Transverse colon (tissue), 4 donors: ENCODE data around the gene KCNJ6. TPM values are rescaled to one million over a fixed set of nuclear protein-coding genes. Genes with fewer than 3 reads are reported as not detected.

Source experiments
- DNase-seq: peaks from one replicate; pipeline ENCODE4 v3.0.0-alpha.2; 2019
- H3K27ac ChIP-seq, 4 donors: fragments of 200-600 bp; sonication (generic); 2 replicates each; pipeline ENCODE4 v1.5.1; 2016 to 2018; ENCODE audit warnings: inconsistent platforms in 4 of 4
- H3K27me3 ChIP-seq: fragments of 200-600 bp; sonication (generic); 2 replicates; pipeline ENCODE4 v1.5.1; 2017; ENCODE audit warnings: inconsistent platforms
- H3K36me3 ChIP-seq, 4 donors: fragments of 200-600 bp; sonication (generic); 2 replicates each; pipeline ENCODE4 v1.5.1; 2017 to 2019; ENCODE audit warnings: inconsistent platforms in 4 of 4
- H3K4me1 ChIP-seq, 4 donors: fragments of 200-600 bp; sonication (generic); 2 replicates each; pipeline ENCODE4 v1.5.1; 2017 to 2020; ENCODE audit warnings: inconsistent platforms in 4 of 4
- H3K4me3 ChIP-seq, 4 donors: fragments of 200-600 bp; sonication (generic); 1 replicate in 1 of 4; 2 replicates in 3 of 4; pipeline versions ENCODE4 v1.5.1 to v1.6.1; 2017 to 2019; ENCODE audit warnings: inconsistent platforms in 4 of 4
- H3K9me3 ChIP-seq, 2 donors: fragments of 200-600 bp; sonication (generic); 2 replicates each; pipeline ENCODE4 v1.5.1; 2017 to 2019; ENCODE audit warnings: inconsistent platforms in 2 of 2
- EP300 ChIP-seq: sonication (generic); formaldehyde crosslinking; IDR thresholded peaks from one replicate; pipeline ENCODE4 v1.6.1; 2017; ENCODE audit warnings: antibody characterized with exemption, low read depth
- POLR2A ChIP-seq: fragments of 450-650 bp; IDR thresholded peaks from one replicate; pipeline ENCODE4 v1.6.1; 2016; ENCODE audit warnings: antibody characterized with exemption, mild to moderate bottlenecking, moderate library complexity
- POLR2AphosphoS5 ChIP-seq, 3 donors: sonication (generic); formaldehyde crosslinking; IDR thresholded peaks; one replicate each; pipeline ENCODE4 v1.6.1; 2016; ENCODE audit warnings: antibody characterized with exemption in 3 of 3
- WGBS, 2 donors: methylation state at CpG; one replicate each; pipeline ENCODE4 v1.1.5; 2018; ENCODE audit warnings: low coverage in 1 of 2; 5-methylcytosine and 5-hydroxymethylcytosine counted together
- in situ Hi-C, 4 donors: fragments of 200-750 bp; cut with MboI; loops; one replicate each; pipeline versions ENCODE4 v1.15.0 to v1.15.1; 2017; ENCODE audit warnings: low sequenced_read_pairs in 3 of 4, low pct_ligation_motif_present in 1 of 4, low pct_unique_long_range_greater_than_20kb in 1 of 4
- intact Hi-C: fragments of 100-400 bp; cut with DNase I; formaldehyde crosslinking; loops from one replicate; pipeline ENCODE4 v1.15.1; 2023; ENCODE audit warnings: low total_unique reads
- total RNA-seq, 4 donors: library from RNA; depleted of rRNA; stranded (reverse); fragments of >200 nt; gene quantifications; one replicate each; pipeline ENCODE4 v1.1.0, GENCODE V29; 2016
- TF ChIP-seq, protein P1 (sequence below), 5 experiments: fragments of 200-600 bp in 3 of 5; fragments of 450-650 bp in 2 of 5; sonication (generic) in 3 of 5; IDR thresholded peaks; 1 replicate in 2 of 5; 2 replicates in 3 of 5; pipeline ENCODE4 v1.5.1; 2016 to 2017; ENCODE audit warnings: antibody characterized with exemption in 5 of 5, inconsistent platforms in 3 of 5, mild to moderate bottlenecking in 2 of 5, moderate library complexity in 1 of 5

KCNJ6 gene
- total RNA-seq, 4 donors from 2014 or later = 0.14 to 0.16 TPM; not detected in 2

DNA sequence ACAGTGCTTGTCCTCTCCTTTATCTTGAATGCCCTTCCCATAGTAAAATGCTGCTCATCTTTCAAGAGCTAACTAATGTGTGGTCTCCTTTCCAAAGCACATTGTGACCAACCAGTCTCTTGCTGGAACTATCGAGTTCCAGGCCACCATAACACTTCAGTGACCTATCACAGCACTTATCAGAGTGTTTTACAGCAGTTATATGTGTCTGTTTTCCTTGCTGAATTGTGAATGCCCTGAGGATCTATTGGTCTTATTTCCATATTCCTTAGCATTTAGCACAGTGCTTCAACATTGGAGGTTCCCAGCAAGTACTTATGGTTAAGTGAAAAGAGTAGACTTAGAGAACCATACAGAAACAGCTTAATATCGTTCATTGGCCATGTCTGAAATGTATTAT is 285.4 kb downstream of the KCNJ6 start:
- H3K27me3 ChIP-seq = peaks cover 10% of the 10 kb centered on the region
- H3K4me1 ChIP-seq = no peaks in the 10 kb centered on the region
- DNase-seq = no peak
- H3K9me3 ChIP-seq = no peaks in the 10 kb centered on the region
- WGBS, 2 donors = 78 to 80% methylated on average over 2 of the region's 2 CpGs
- H3K4me3 ChIP-seq = no peak overlapping the region
- no peaks in the 10 kb centered on the region for H3K36me3 ChIP-seq
- intact Hi-C loops = no loop called here
- H3K27ac ChIP-seq = no peak overlapping the region
- TF ChIP-seq EP300 = no peak
- TF ChIP-seq, protein P1, sequence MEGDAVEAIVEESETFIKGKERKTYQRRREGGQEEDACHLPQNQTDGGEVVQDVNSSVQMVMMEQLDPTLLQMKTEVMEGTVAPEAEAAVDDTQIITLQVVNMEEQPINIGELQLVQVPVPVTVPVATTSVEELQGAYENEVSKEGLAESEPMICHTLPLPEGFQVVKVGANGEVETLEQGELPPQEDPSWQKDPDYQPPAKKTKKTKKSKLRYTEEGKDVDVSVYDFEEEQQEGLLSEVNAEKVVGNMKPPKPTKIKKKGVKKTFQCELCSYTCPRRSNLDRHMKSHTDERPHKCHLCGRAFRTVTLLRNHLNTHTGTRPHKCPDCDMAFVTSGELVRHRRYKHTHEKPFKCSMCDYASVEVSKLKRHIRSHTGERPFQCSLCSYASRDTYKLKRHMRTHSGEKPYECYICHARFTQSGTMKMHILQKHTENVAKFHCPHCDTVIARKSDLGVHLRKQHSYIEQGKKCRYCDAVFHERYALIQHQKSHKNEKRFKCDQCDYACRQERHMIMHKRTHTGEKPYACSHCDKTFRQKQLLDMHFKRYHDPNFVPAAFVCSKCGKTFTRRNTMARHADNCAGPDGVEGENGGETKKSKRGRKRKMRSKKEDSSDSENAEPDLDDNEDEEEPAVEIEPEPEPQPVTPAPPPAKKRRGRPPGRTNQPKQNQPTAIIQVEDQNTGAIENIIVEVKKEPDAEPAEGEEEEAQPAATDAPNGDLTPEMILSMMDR (IDR thresholded peaks at IDR 0.05) = no peak
- no peak for TF ChIP-seq POLR2AphosphoS5 (IDR thresholded peaks at IDR 0.05)
- TF ChIP-seq POLR2A = no peak
- in situ Hi-C loops = no loop called here

DNA sequence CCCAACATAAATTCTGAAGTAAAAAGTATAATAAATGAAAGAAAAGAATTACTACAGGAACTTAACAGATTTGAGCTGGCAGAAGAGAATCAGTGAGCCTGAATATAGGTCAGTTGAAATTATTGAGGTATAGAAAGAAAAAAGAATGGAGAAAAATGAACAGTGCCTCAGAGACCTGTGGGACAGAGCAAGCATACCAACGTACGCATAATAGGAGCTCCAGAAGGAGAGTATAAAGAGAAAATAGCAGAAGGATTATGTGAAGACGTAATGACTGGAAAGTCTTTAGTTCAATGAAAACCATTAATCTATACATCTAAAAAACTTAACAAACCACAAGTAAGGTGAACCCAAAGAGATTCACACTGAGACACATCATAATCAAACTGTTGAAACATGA is 287.9 kb downstream of the KCNJ6 start:
- WGBS, 2 donors = 97 to 98% methylated on average over 3 of the region's 3 CpGs
- no peaks in the 10 kb centered on the region for H3K36me3 ChIP-seq

DNA sequence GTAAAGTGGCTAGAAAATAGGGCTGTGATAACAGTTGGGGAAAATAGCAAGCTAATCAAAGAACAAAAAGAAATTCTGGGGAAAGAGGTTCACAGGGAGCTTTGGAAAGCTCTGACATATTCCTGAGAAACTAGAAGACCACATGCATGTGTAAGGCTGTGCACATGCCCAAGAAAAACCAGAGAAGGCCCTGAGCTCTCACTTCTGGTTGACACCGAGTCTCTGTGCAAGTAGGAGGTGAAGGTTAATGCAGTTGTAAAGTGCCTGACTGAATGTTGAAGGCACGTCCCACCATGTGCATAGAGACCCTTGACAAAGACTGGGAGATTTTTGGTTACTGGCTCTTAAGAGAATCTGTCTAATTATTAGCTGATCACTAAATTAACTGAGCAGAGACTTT is 288.7 kb downstream of the KCNJ6 start:
- H3K27me3 ChIP-seq = peaks cover 7% of the 10 kb centered on the region
- no peak overlapping the region for H3K27ac ChIP-seq
- no peaks in the 10 kb centered on the region for H3K9me3 ChIP-seq
- no peaks in the 10 kb centered on the region for H3K36me3 ChIP-seq
- no peak for DNase-seq
- intact Hi-C loops = no loop called here
- TF ChIP-seq, protein P1 (IDR thresholded peaks at IDR 0.05) = no peak
- no peak for TF ChIP-seq POLR2A
- no peak for TF ChIP-seq EP300
- TF ChIP-seq POLR2AphosphoS5 (IDR thresholded peaks at IDR 0.05) = no peak
- 78 to 83% methylated on average over 2 of the region's 2 CpGs for WGBS, 2 donors
- H3K4me1 ChIP-seq = no peaks in the 10 kb centered on the region
- H3K4me3 ChIP-seq = no peak overlapping the region
- in situ Hi-C loops = no loop called here

More for the DNA sequence above, 287.9 kb downstream of the KCNJ6 start:
- intact Hi-C loops (no loop called here), in situ Hi-C loops (no loop called here)
- TF ChIP-seq, protein P1 (IDR thresholded peaks at IDR 0.05) = no peak
- TF ChIP-seq POLR2A = no peak
- no peaks in the 10 kb centered on the region for H3K9me3 ChIP-seq
- H3K27ac ChIP-seq = no peak overlapping the region
- no peak for DNase-seq
- peaks cover 10% of the 10 kb centered on the region for H3K27me3 ChIP-seq
- H3K4me3 ChIP-seq = no peak overlapping the region
- H3K4me1 ChIP-seq = no peaks in the 10 kb centered on the region

DNA sequence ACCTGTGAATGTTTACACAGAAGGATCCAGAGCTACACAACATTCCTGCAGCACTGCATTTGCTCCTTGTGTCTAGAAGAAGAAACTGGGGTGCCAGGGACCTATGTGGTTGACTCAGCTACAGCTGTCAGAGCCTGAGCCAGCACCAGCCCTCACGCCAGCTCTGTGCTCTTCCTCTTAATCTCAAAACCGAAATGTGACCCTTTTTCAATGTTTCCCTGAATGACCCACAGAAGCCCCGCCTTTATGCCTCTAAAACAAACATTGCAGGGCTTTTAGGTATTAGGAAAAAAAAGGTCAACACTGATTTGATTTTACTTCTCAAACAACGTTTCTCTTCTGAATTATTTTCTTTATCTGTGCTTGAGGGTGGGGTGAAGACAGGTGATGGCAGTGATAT is 289.2 kb downstream of the KCNJ6 start:
- DNase-seq = no peak
- Histone ChIP-seq H3K4me3 (no peak overlapping the region), H3K4me1 (no peaks in the 10 kb centered on the region), H3K36me3 (no peaks in the 10 kb centered on the region), H3K27ac (no peak overlapping the region), H3K27me3 (peaks cover 4% of the 10 kb centered on the region), H3K9me3 (no peaks in the 10 kb centered on the region)
- intact Hi-C loops (no loop called here), in situ Hi-C loops (no loop called here)
- 32 to 42% methylated on average over 4 of the region's 4 CpGs for WGBS, 2 donors
- TF ChIP-seq, protein P1 (IDR thresholded peaks at IDR 0.05) = no peak
- TF ChIP-seq EP300 (no peak), POLR2A (no peak)
